Measurements from ENCODE around the gene RIOK1.

GRCh38 chr6:7406743-7407142 is 17.1 kb downstream of the RIOK1 start:
- TF ChIP-seq POU5F1 (IDR thresholded peaks at IDR 0.05; ENCODE audit: borderline replicate concordance, low read depth, low read length, partially characterized antibody), result no peak
- TF ChIP-seq SNIP1 (IDR thresholded peaks at IDR 0.05; ENCODE audit: low read depth), result no peak
- TF ChIP-seq SMARCA4 (IDR thresholded peaks at IDR 0.05), result no peak
- TF ChIP-seq MAX (CRISPR knock-in tag; IDR thresholded peaks at IDR 0.05), result no peak
- TF ChIP-seq NFRKB (IDR thresholded peaks at IDR 0.05; ENCODE audit: low read depth), result no peak
- TF ChIP-seq PPARD (CRISPR knock-in tag; IDR thresholded peaks at IDR 0.05), result no peak
- TF ChIP-seq TRIM24 (IDR thresholded peaks at IDR 0.05), result no peak
- no peak for TF ChIP-seq XRCC3 (IDR thresholded peaks at IDR 0.05)
- no peak for TF ChIP-seq FOXP1 (CRISPR knock-in tag; IDR thresholded peaks at IDR 0.05)
- no peak for TF ChIP-seq CEBPZ (IDR thresholded peaks at IDR 0.05; ENCODE audit: borderline replicate concordance, low read depth, low read length)
- TF ChIP-seq PCBP2 (IDR thresholded peaks at IDR 0.05; ENCODE audit: low read depth, low read length, poor library complexity, severe bottlenecking), result no peak
- no peak for TF ChIP-seq BRCA1 (IDR thresholded peaks at IDR 0.05)
- TF ChIP-seq BRCA1 (CRISPR knock-in tag; IDR thresholded peaks at IDR 0.05), result no peak
- TF ChIP-seq FOXP4 (CRISPR knock-in tag; IDR thresholded peaks at IDR 0.05; ENCODE audit: borderline replicate concordance), result no peak

Measured in K562 (cell line).